Measurements from ENCODE around the gene HECTD2.

The HECTD2 gene

DNA sequence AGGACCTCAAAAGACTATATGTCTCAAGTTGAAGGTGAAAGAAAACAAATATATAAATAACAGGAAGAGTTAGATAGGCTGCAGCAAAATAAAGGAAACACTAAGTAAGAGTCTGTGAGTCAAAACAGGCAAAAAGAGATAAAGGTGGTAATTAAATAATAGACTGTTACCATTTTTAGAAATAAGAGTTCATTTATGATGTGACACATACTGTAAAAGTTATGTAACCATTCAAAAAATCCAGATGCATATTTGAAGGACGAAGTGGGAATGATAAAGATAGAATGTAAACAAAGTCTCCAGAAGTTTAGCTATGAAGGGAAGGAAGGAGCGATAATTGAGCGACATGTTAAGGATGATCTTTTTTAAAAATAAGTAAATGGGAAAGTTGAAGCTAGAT, 50.5 kb downstream of the HECTD2 start:
- no peak overlapping the region for H3K27ac ChIP-seq
- H3K9ac ChIP-seq (ENCODE audit: insufficient read length) = no peak overlapping the region
- TF ChIP-seq POLR2AphosphoS5 (IDR thresholded peaks at IDR 0.05; ENCODE audit: borderline replicate concordance, low read depth, low read length) (no peak), FOXP2 (optimal IDR thresholded peaks at IDR 0.05; ENCODE audit: control extremely low read depth, extremely low read length, insufficient read depth) (no peak), EZH2 (IDR thresholded peaks at IDR 0.05) (no peak)
- no peak overlapping the region for H3K4me3 ChIP-seq
- no peaks in the 10 kb centered on the region for H3K9me3 ChIP-seq (ENCODE audit: low read depth, low read length)
- H3K36me3 ChIP-seq (ENCODE audit: insufficient read depth, low read length) = peaks cover 28% of the 10 kb centered on the region
- no peak for DNase-seq (ENCODE audit: low read depth, low spot score)

DNA sequence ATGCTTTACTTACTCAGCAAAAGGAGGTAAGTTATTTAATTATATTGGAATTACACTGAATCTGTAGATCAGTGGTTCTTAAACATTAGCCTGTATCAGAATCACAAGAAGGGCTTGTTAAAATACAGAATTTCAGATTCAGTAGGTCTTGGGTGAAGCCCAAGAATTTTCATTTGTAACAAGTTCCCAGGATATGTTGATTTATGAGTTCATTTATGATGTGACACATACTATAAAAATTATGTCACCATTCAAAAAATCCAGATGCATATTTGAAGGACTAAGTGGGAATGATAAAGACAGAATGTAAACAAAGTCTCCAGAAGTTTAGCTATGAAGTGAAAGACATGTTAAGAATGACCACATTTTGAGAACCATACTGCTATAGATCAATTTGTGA, 52.3 kb downstream of the HECTD2 start:
- TF ChIP-seq FOXP2 (optimal IDR thresholded peaks at IDR 0.05; ENCODE audit: control extremely low read depth, extremely low read length, insufficient read depth) (no peak), EZH2 (IDR thresholded peaks at IDR 0.05) (no peak), POLR2AphosphoS5 (IDR thresholded peaks at IDR 0.05; ENCODE audit: borderline replicate concordance, low read depth, low read length) (no peak)
- DNase-seq (ENCODE audit: low read depth, low spot score) = no peak
- H3K9ac ChIP-seq (ENCODE audit: insufficient read length) = no peak overlapping the region
- no peaks in the 10 kb centered on the region for H3K9me3 ChIP-seq (ENCODE audit: low read depth, low read length)
- H3K36me3 ChIP-seq (ENCODE audit: insufficient read depth, low read length) = peaks cover 41% of the 10 kb centered on the region
- no peak overlapping the region for H3K4me3 ChIP-seq
- no peak overlapping the region for H3K27ac ChIP-seq

DNA sequence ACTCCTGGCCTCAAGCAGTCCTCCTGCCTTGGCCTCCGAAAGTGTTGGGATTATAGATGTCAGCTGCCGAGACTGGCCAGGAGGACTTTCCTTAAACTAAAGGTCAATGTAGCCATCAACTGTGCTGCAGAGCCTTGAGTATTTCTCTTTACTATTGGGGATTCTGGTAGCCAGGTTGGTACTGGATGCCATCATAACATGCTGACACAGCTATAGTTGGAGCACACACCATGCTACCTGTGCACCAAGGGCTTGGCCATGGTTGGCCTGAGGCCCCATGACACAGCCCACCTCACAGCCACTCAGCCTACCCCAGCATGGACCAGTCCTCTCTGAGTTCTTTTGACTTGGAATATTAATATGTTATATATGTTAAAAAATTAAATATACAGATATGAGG, 54.4 kb downstream of the HECTD2 start:
- no peak for DNase-seq (ENCODE audit: low read depth, low spot score)
- Histone ChIP-seq H3K4me3 (no peak overlapping the region), H3K27ac (no peak overlapping the region), H3K9ac (ENCODE audit: insufficient read length) (no peak overlapping the region), H3K36me3 (ENCODE audit: insufficient read depth, low read length) (peaks cover 43% of the 10 kb centered on the region), H3K9me3 (ENCODE audit: low read depth, low read length) (no peaks in the 10 kb centered on the region)
- no peak for TF ChIP-seq POLR2AphosphoS5 (IDR thresholded peaks at IDR 0.05; ENCODE audit: borderline replicate concordance, low read depth, low read length)
- no peak for TF ChIP-seq EZH2 (IDR thresholded peaks at IDR 0.05)
- no peak for TF ChIP-seq FOXP2 (optimal IDR thresholded peaks at IDR 0.05; ENCODE audit: control extremely low read depth, extremely low read length, insufficient read depth)

DNA sequence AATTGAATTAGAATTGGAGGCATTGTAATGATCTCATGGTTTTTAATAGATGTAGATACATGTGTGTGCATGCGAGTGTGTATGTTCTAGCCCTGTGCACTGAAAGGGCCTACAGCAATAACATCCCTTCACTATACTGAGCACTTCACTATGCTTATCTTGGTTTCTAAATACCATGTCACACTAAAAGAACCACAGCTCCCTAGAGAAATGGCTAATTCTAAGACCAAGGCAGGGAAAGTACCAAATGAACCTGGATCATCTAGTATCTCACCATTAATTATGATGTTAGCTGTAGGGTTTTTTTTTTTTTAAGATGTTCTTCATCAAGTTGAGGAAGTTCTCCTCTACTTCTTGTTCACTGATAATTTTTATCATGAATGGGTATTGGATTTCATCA, 55.1 kb downstream of the HECTD2 start:
- no peak overlapping the region for H3K27ac ChIP-seq
- no peak for DNase-seq (ENCODE audit: low read depth, low spot score)
- TF ChIP-seq POLR2AphosphoS5 (IDR thresholded peaks at IDR 0.05; ENCODE audit: borderline replicate concordance, low read depth, low read length) (no peak), EZH2 (IDR thresholded peaks at IDR 0.05) (no peak), FOXP2 (optimal IDR thresholded peaks at IDR 0.05; ENCODE audit: control extremely low read depth, extremely low read length, insufficient read depth) (no peak)
- H3K36me3 ChIP-seq (ENCODE audit: insufficient read depth, low read length) = peaks cover 43% of the 10 kb centered on the region
- H3K9ac ChIP-seq (ENCODE audit: insufficient read length) = no peak overlapping the region
- no peak overlapping the region for H3K4me3 ChIP-seq
- H3K9me3 ChIP-seq (ENCODE audit: low read depth, low read length) = no peaks in the 10 kb centered on the region

DNA sequence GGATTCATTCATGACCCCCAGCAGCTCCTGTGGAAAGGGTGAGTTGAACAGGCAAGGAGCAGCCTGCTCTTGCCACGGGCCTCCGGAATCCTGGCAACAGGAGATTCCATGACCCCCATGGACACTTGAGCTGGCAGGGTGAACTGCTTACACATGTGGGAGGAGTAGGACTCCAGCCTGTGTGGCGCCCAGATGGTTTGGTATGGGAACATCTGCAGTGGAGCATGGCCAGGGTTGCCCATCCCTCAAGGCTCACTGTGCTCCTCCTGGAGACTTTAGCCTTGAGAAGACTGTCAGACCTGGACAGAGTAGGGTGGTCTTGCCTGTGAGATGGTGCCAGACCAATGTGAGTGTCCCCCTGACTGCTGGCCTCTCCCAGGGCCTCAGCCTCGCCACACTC, 57.0 kb downstream of the HECTD2 start:
- DNase-seq (ENCODE audit: low read depth, low spot score) = no peak
- Histone ChIP-seq H3K27ac (no peak overlapping the region), H3K9ac (ENCODE audit: insufficient read length) (no peak overlapping the region), H3K36me3 (ENCODE audit: insufficient read depth, low read length) (peaks cover 38% of the 10 kb centered on the region), H3K9me3 (ENCODE audit: low read depth, low read length) (no peaks in the 10 kb centered on the region), H3K4me3 (no peak overlapping the region)
- no peak for TF ChIP-seq POLR2AphosphoS5 (IDR thresholded peaks at IDR 0.05; ENCODE audit: borderline replicate concordance, low read depth, low read length)
- no peak for TF ChIP-seq FOXP2 (optimal IDR thresholded peaks at IDR 0.05; ENCODE audit: control extremely low read depth, extremely low read length, insufficient read depth)
- no peak for TF ChIP-seq EZH2 (IDR thresholded peaks at IDR 0.05)

DNA sequence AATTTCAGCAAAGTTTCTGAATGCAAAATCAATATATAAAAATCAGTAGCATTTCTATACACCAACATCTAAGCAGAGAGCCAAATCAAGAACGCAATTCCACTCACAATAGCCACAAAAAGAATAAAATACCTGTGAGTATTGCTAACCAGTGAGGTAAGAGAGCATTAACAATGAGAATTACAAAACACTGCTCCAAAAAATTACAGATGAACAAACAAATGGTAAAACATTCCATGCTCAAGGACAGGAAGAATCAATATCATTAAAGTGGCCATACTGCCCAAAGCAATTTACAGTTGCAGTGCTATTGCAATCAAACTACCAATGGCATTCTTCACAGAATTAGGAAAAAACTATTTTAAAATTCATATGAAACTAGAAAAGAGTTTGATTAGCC, 61.5 kb downstream of the HECTD2 start:
- TF ChIP-seq POLR2AphosphoS5 (IDR thresholded peaks at IDR 0.05; ENCODE audit: borderline replicate concordance, low read depth, low read length) = no peak
- no peak for TF ChIP-seq EZH2 (IDR thresholded peaks at IDR 0.05)
- no peak for TF ChIP-seq FOXP2 (optimal IDR thresholded peaks at IDR 0.05; ENCODE audit: control extremely low read depth, extremely low read length, insufficient read depth)
- DNase-seq (ENCODE audit: low read depth, low spot score) = no peak
- Histone ChIP-seq H3K4me3 (no peak overlapping the region), H3K27ac (no peak overlapping the region), H3K9ac (ENCODE audit: insufficient read length) (no peak overlapping the region), H3K9me3 (ENCODE audit: low read depth, low read length) (no peaks in the 10 kb centered on the region), H3K36me3 (ENCODE audit: insufficient read depth, low read length) (peaks cover 11% of the 10 kb centered on the region; the same call in 1 of the 2 replicates)

DNA sequence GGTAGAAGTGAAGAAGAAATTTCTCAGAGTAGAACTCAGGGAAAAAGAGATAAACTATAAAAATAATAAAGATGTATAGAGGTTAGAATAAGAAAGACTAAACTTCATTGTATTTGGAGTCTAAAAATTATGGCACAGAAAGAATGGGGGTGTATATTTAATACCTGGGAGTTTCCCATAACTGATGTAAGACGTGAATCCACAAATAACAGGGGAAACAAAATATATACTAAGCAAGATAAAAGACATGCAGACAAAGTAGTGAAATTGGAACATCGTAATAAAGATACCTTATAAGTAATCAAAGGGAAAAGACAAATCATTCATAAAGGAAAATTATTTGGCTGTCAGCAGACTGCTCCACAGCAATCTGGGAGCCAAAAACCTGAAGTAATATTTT, 62.8 kb downstream of the HECTD2 start:
- Histone ChIP-seq H3K9me3 (ENCODE audit: low read depth, low read length) (no peaks in the 10 kb centered on the region), H3K4me3 (no peak overlapping the region), H3K36me3 (ENCODE audit: insufficient read depth, low read length) (no peaks in the 10 kb centered on the region; the same call in 1 of the 2 replicates), H3K27ac (no peak overlapping the region), H3K9ac (ENCODE audit: insufficient read length) (no peak overlapping the region)
- no peak for DNase-seq (ENCODE audit: low read depth, low spot score)
- TF ChIP-seq EZH2 (IDR thresholded peaks at IDR 0.05) (no peak), POLR2AphosphoS5 (IDR thresholded peaks at IDR 0.05; ENCODE audit: borderline replicate concordance, low read depth, low read length) (no peak), FOXP2 (optimal IDR thresholded peaks at IDR 0.05; ENCODE audit: control extremely low read depth, extremely low read length, insufficient read depth) (no peak)

DNA sequence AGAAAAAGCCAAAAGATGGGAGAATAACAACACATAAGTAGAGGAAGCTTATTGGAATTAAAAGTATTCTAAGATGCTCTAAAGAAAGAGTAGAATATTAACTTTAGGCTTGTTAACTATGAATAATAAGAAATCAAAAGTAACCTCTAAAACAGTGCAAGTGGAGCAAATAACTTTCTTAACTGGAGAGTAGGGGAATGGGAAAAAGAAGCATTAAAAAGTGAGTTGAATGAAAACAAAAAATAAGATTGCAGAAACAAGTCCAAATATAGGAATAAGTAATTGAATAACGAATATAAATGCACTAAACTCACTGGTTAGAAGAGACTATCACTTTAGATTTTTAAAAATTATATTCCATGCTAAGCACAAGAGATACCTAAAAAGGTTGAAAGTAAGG, 63.9 kb downstream of the HECTD2 start:
- Histone ChIP-seq H3K27ac (no peak overlapping the region), H3K9ac (ENCODE audit: insufficient read length) (no peak overlapping the region), H3K36me3 (ENCODE audit: insufficient read depth, low read length) (no peaks in the 10 kb centered on the region), H3K4me3 (no peak overlapping the region), H3K9me3 (ENCODE audit: low read depth, low read length) (no peaks in the 10 kb centered on the region)
- TF ChIP-seq EZH2 (IDR thresholded peaks at IDR 0.05) (no peak), FOXP2 (optimal IDR thresholded peaks at IDR 0.05; ENCODE audit: control extremely low read depth, extremely low read length, insufficient read depth) (no peak), POLR2AphosphoS5 (IDR thresholded peaks at IDR 0.05; ENCODE audit: borderline replicate concordance, low read depth, low read length) (no peak)
- no peak for DNase-seq (ENCODE audit: low read depth, low spot score)

DNA sequence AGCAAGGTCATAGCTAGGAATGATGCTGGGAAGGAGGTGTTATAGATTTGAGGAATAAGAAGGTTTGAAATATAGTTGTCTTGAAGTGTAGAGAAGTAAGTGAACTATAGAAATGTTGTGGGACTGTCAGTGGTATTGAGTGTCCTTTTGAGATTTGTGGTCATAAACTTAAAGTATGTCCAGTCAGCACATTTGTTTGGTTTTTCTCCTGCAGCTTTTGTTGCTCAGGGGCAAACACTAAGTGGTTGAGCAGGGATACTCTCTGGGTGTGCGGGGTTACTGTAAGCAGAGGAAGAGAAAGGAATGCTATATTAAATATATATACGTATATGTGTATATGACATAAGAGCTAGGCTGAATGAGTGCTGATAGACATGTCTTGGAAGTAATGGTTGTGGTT, 67.1 kb downstream of the HECTD2 start:
- Histone ChIP-seq H3K4me3 (no peak overlapping the region), H3K9ac (ENCODE audit: insufficient read length) (no peak overlapping the region), H3K9me3 (ENCODE audit: low read depth, low read length) (no peaks in the 10 kb centered on the region), H3K27ac (no peak overlapping the region), H3K36me3 (ENCODE audit: insufficient read depth, low read length) (no peaks in the 10 kb centered on the region)
- DNase-seq (ENCODE audit: low read depth, low spot score) = no peak
- TF ChIP-seq POLR2AphosphoS5 (IDR thresholded peaks at IDR 0.05; ENCODE audit: borderline replicate concordance, low read depth, low read length) (no peak), EZH2 (IDR thresholded peaks at IDR 0.05) (no peak), FOXP2 (optimal IDR thresholded peaks at IDR 0.05; ENCODE audit: control extremely low read depth, extremely low read length, insufficient read depth) (no peak)
